NOMO-1 (cell line): ENCODE data around the gene DPH5.
"Not testable (repeated sequence)": the region's sequence is repeated elsewhere in the genome, so short reads cannot be mapped to it uniquely, and the experiment has no call there.

ENCODE experiments used
- DNase-seq, 2 experiments: peaks; one replicate each; lab custom pipeline; 2025; ENCODE audit not compliant: unreplicated experiment in 2 of 2; lab: John Stamatoyannopoulos, UW

Gene DPH5

GRCh38 chr1:101025657-101026429 lies at the start of gene DPH5:
TSS of gene DPH5 (minus strand) at chr1:101025784. CDS start at chr1:101025443, 341 bp downstream.
- peak; percentile 79 to 91 for DNase-seq

- no peak for DNase-seq
Measured at GRCh38 chr1:101073836-101074235, 48.3 kb upstream of the DPH5 start.

- no peak for DNase-seq
Measured at GRCh38 chr1:101071470-101071891, 45.9 kb upstream of the DPH5 start.

GRCh38 chr1:101069158-101069557 lies 43.6 kb upstream of the DPH5 start:
- no peak for DNase-seq

GRCh38 chr1:101066937-101067335 lies 41.4 kb upstream of the DPH5 start:
- DNase-seq: not testable (repeated sequence)

- DNase-seq: no peak
Measured at GRCh38 chr1:101066260-101066936, 40.8 kb upstream of the DPH5 start.

GRCh38 chr1:101065575-101065974 lies 40.0 kb upstream of the DPH5 start:
- DNase-seq: no peak

- no peak for DNase-seq
Measured at GRCh38 chr1:101064697-101065096, 39.1 kb upstream of the DPH5 start.

GRCh38 chr1:101060992-101061391 lies 35.4 kb upstream of the DPH5 start:
- DNase-seq: no peak

GRCh38 chr1:101059945-101060542 lies 34.5 kb upstream of the DPH5 start:
- DNase-seq: no peak

- DNase-seq: no peak
Measured at GRCh38 chr1:101055623-101056022, 30.0 kb upstream of the DPH5 start.

- DNase-seq: no peak
Measured at GRCh38 chr1:101051688-101052638, 26.4 kb upstream of the DPH5 start.

GRCh38 chr1:101050869-101051268 lies 25.3 kb upstream of the DPH5 start:
- DNase-seq: no peak

- DNase-seq: no peak
Measured at GRCh38 chr1:101044749-101045148, 19.2 kb upstream of the DPH5 start.

- DNase-seq: no peak
Measured at GRCh38 chr1:101044259-101044658, 18.7 kb upstream of the DPH5 start.

- DNase-seq: no peak
Measured at GRCh38 chr1:101043776-101044175, 18.2 kb upstream of the DPH5 start.

GRCh38 chr1:101041300-101041699 lies 15.7 kb upstream of the DPH5 start:
- no peak for DNase-seq

GRCh38 chr1:101040666-101041065 lies 15.1 kb upstream of the DPH5 start:
- DNase-seq: no peak

- no peak for DNase-seq
Measured at GRCh38 chr1:101039245-101039644, 13.7 kb upstream of the DPH5 start.

GRCh38 chr1:101037316-101037715 lies 11.7 kb upstream of the DPH5 start:
- DNase-seq: no peak

- DNase-seq: no peak
Measured at GRCh38 chr1:101033017-101033416, 7.4 kb upstream of the DPH5 start.
